ENCODE measurements around the gene MIA2.
"Not testable (repeated sequence)": the region's sequence is repeated elsewhere in the genome, so short reads cannot be mapped to it uniquely, and the experiment has no call there.

Gene MIA2

GRCh38 chr14:39361556-39361955, 127.8 kb downstream of the MIA2 start:
- peaks cover 69% of the 10 kb centered on the region for H3K36me3 Mint-ChIP-seq (ENCODE audit: low read depth)
- DNase-seq (ENCODE audit: low spot score); H3K4me3 Mint-ChIP-seq; H3K4me1 Mint-ChIP-seq (ENCODE audit: low read depth); H3K27ac Mint-ChIP-seq; H3K27me3 Mint-ChIP-seq (ENCODE audit: low read depth): not testable (repeated sequence)
- peaks cover 23% of the 10 kb centered on the region for H3K9me3 Mint-ChIP-seq

- H3K36me3 Mint-ChIP-seq (ENCODE audit: low read depth): peaks cover 51% of the 10 kb centered on the region
- peaks cover 10% of the 10 kb centered on the region for H3K4me1 Mint-ChIP-seq (ENCODE audit: low read depth)
- H3K27ac Mint-ChIP-seq: no peak overlapping the region
- DNase-seq (ENCODE audit: low spot score): no peak
- H3K9me3 Mint-ChIP-seq: peaks cover 23% of the 10 kb centered on the region
- no peaks in the 10 kb centered on the region for H3K27me3 Mint-ChIP-seq (ENCODE audit: low read depth)
- no peak overlapping the region for H3K4me3 Mint-ChIP-seq
These were observed 130.8 kb downstream of the MIA2 start for GRCh38 chr14:39364509-39364908.

- Mint-ChIP-seq H3K27me3 (ENCODE audit: low read depth) (no peaks in the 10 kb centered on the region), H3K36me3 (ENCODE audit: low read depth) (peaks cover 44% of the 10 kb centered on the region), H3K4me1 (ENCODE audit: low read depth) (peaks cover 10% of the 10 kb centered on the region), H3K4me3 (no peak overlapping the region), H3K9me3 (peaks cover 23% of the 10 kb centered on the region), H3K27ac (no peak overlapping the region)
- no peak for DNase-seq (ENCODE audit: low spot score)
These were observed 131.6 kb downstream of the MIA2 start for GRCh38 chr14:39365354-39365753.

- H3K27ac Mint-ChIP-seq: no peak overlapping the region
- no peak for DNase-seq (ENCODE audit: low spot score)
- H3K27me3 Mint-ChIP-seq (ENCODE audit: low read depth): no peaks in the 10 kb centered on the region
- H3K36me3 Mint-ChIP-seq (ENCODE audit: low read depth): peaks cover 36% of the 10 kb centered on the region
- H3K4me3 Mint-ChIP-seq: no peak overlapping the region
- H3K9me3 Mint-ChIP-seq: peaks cover 23% of the 10 kb centered on the region
- H3K4me1 Mint-ChIP-seq (ENCODE audit: low read depth): peaks cover 4% of the 10 kb centered on the region
These were observed 133.0 kb downstream of the MIA2 start for GRCh38 chr14:39366460-39367386.

- DNase-seq (ENCODE audit: low spot score): no peak
- peaks cover 31% of the 10 kb centered on the region for H3K36me3 Mint-ChIP-seq (ENCODE audit: low read depth)
- H3K9me3 Mint-ChIP-seq: peaks cover 23% of the 10 kb centered on the region
- H3K4me1 Mint-ChIP-seq (ENCODE audit: low read depth): peaks cover 4% of the 10 kb centered on the region
- H3K4me3 Mint-ChIP-seq: no peak overlapping the region
- no peaks in the 10 kb centered on the region for H3K27me3 Mint-ChIP-seq (ENCODE audit: low read depth)
- no peak overlapping the region for H3K27ac Mint-ChIP-seq
These were observed 133.7 kb downstream of the MIA2 start for GRCh38 chr14:39367387-39367751.

- no peak for DNase-seq (ENCODE audit: low spot score)
- H3K9me3 Mint-ChIP-seq: peaks cover 22% of the 10 kb centered on the region
- no peaks in the 10 kb centered on the region for H3K27me3 Mint-ChIP-seq (ENCODE audit: low read depth)
- H3K4me3 Mint-ChIP-seq: no peak overlapping the region
- no peak overlapping the region for H3K27ac Mint-ChIP-seq
- peaks cover 4% of the 10 kb centered on the region for H3K4me1 Mint-ChIP-seq (ENCODE audit: low read depth)
- H3K36me3 Mint-ChIP-seq (ENCODE audit: low read depth): peaks cover 30% of the 10 kb centered on the region
These were observed 134.7 kb downstream of the MIA2 start for GRCh38 chr14:39368261-39368959.

- no peaks in the 10 kb centered on the region for H3K27me3 Mint-ChIP-seq (ENCODE audit: low read depth)
- H3K4me1 Mint-ChIP-seq (ENCODE audit: low read depth): peaks cover 4% of the 10 kb centered on the region
- H3K9me3 Mint-ChIP-seq: peaks cover 16% of the 10 kb centered on the region
- no peak for DNase-seq (ENCODE audit: low spot score)
- peaks cover 24% of the 10 kb centered on the region for H3K36me3 Mint-ChIP-seq (ENCODE audit: low read depth)
- H3K4me3 Mint-ChIP-seq: no peak overlapping the region
- H3K27ac Mint-ChIP-seq: no peak overlapping the region
These were observed 135.3 kb downstream of the MIA2 start for GRCh38 chr14:39369029-39369428.

GRCh38 chr14:39370415-39370814, 136.7 kb downstream of the MIA2 start:
- DNase-seq (ENCODE audit: low spot score): no peak
- Mint-ChIP-seq H3K4me1 (ENCODE audit: low read depth) (peaks cover 4% of the 10 kb centered on the region), H3K36me3 (ENCODE audit: low read depth) (peaks cover 12% of the 10 kb centered on the region), H3K27me3 (ENCODE audit: low read depth) (no peaks in the 10 kb centered on the region), H3K9me3 (peaks cover 6% of the 10 kb centered on the region), H3K4me3 (no peak overlapping the region), H3K27ac (no peak overlapping the region)

GRCh38 chr14:39372656-39373055, 138.9 kb downstream of the MIA2 start:
- Mint-ChIP-seq H3K27ac (no peak overlapping the region), H3K4me3 (no peak overlapping the region), H3K9me3 (no peaks in the 10 kb centered on the region), H3K36me3 (ENCODE audit: low read depth) (peaks cover 9% of the 10 kb centered on the region), H3K27me3 (ENCODE audit: low read depth) (no peaks in the 10 kb centered on the region), H3K4me1 (ENCODE audit: low read depth) (peaks cover 10% of the 10 kb centered on the region)
- no peak for DNase-seq (ENCODE audit: low spot score)

- Mint-ChIP-seq H3K36me3 (ENCODE audit: low read depth) (peaks cover 11% of the 10 kb centered on the region), H3K27me3 (ENCODE audit: low read depth) (no peaks in the 10 kb centered on the region), H3K27ac (no peak overlapping the region), H3K4me1 (ENCODE audit: low read depth) (peaks cover 6% of the 10 kb centered on the region), H3K9me3 (no peaks in the 10 kb centered on the region), H3K4me3 (no peak overlapping the region)
- no peak for DNase-seq (ENCODE audit: low spot score)
These were observed 141.1 kb downstream of the MIA2 start for GRCh38 chr14:39374851-39375250.

- H3K27me3 Mint-ChIP-seq (ENCODE audit: low read depth): no peaks in the 10 kb centered on the region
- H3K36me3 Mint-ChIP-seq (ENCODE audit: low read depth): peaks cover 8% of the 10 kb centered on the region
- peaks cover 11% of the 10 kb centered on the region for H3K4me1 Mint-ChIP-seq (ENCODE audit: low read depth)
- no peak overlapping the region for H3K27ac Mint-ChIP-seq
- H3K4me3 Mint-ChIP-seq: no peak overlapping the region
- DNase-seq (ENCODE audit: low spot score): no peak
- H3K9me3 Mint-ChIP-seq: no peaks in the 10 kb centered on the region
These were observed 143.1 kb downstream of the MIA2 start for GRCh38 chr14:39376667-39377403.

GRCh38 chr14:39381366-39381765, 147.7 kb downstream of the MIA2 start:
- Mint-ChIP-seq H3K9me3 (no peaks in the 10 kb centered on the region), H3K4me3 (no peak overlapping the region), H3K27me3 (ENCODE audit: low read depth) (no peaks in the 10 kb centered on the region), H3K36me3 (ENCODE audit: low read depth) (peaks cover 14% of the 10 kb centered on the region), H3K27ac (no peak overlapping the region), H3K4me1 (ENCODE audit: low read depth) (peaks cover 45% of the 10 kb centered on the region)
- no peak for DNase-seq (ENCODE audit: low spot score)

GRCh38 chr14:39382463-39382862, 148.7 kb downstream of the MIA2 start:
- Mint-ChIP-seq H3K9me3 (no peaks in the 10 kb centered on the region), H3K27ac (no peak overlapping the region), H3K4me1 (ENCODE audit: low read depth) (peaks cover 39% of the 10 kb centered on the region), H3K4me3 (no peak overlapping the region), H3K36me3 (ENCODE audit: low read depth) (peaks cover 14% of the 10 kb centered on the region), H3K27me3 (ENCODE audit: low read depth) (no peaks in the 10 kb centered on the region)
- no peak for DNase-seq (ENCODE audit: low spot score)
